HEK293 (cell line): ENCODE results near the gene GLOD4.
A peak's percentile ranks its signal among the peaks of the same experiment; 100 is the strongest.

Experiments used
- EGR2 ChIP-seq: fragments of 450-650 bp; formaldehyde crosslinking; IDR thresholded peaks from 2 replicates; pipeline ENCODE4 v1.5.1; 2016; ENCODE audit warnings: low read depth, missing biosample characterization, missing genetic modification characterization
- HOXA7 ChIP-seq: sonication (generic); formaldehyde crosslinking; IDR thresholded peaks from 2 replicates; pipeline ENCODE4 v1.8.1; 2022; ENCODE audit warnings: missing genetic modification reagents, borderline replicate concordance
- HOXD13 ChIP-seq: sonication (generic); formaldehyde crosslinking; IDR thresholded peaks from 2 replicates; pipeline ENCODE4 v1.8.0; 2022; ENCODE audit warnings: missing genetic modification reagents, borderline replicate concordance
- KLF1 ChIP-seq: fragments of 450-650 bp; formaldehyde crosslinking; IDR thresholded peaks from 2 replicates; pipeline ENCODE4 v1.5.1; 2016; ENCODE audit warnings: missing biosample characterization, missing genetic modification characterization
- KLF17 ChIP-seq: fragments of 450-650 bp; formaldehyde crosslinking; IDR thresholded peaks from 2 replicates; pipeline ENCODE4 v1.5.1; 2016; ENCODE audit warnings: missing biosample characterization, missing genetic modification characterization
- KLF8 ChIP-seq: fragments of 450-650 bp; formaldehyde crosslinking; IDR thresholded peaks from 2 replicates; pipeline ENCODE4 v1.5.1; 2016; ENCODE audit warnings: missing biosample characterization, missing genetic modification characterization
- MYNN ChIP-seq: fragments of 450-650 bp; formaldehyde crosslinking; IDR thresholded peaks from 2 replicates; pipeline ENCODE4 v1.5.1; 2016; ENCODE audit warnings: missing biosample characterization, missing genetic modification characterization, borderline replicate concordance
- MZF1 ChIP-seq: fragments of 450-650 bp; formaldehyde crosslinking; IDR thresholded peaks from 2 replicates; pipeline ENCODE4 v1.5.1; 2017; ENCODE audit warnings: missing biosample characterization, missing genetic modification characterization, borderline replicate concordance
- SCRT2 ChIP-seq: fragments of 450-650 bp; formaldehyde crosslinking; IDR thresholded peaks from 2 replicates; pipeline ENCODE4 v1.5.1; 2016; ENCODE audit warnings: missing biosample characterization, missing genetic modification characterization
- WT1 ChIP-seq: fragments of 450-650 bp; formaldehyde crosslinking; IDR thresholded peaks from 2 replicates; pipeline ENCODE4 v1.5.1; 2016; ENCODE audit warnings: missing biosample characterization, missing genetic modification characterization
- ZIC2 ChIP-seq: fragments of 450-650 bp; formaldehyde crosslinking; IDR thresholded peaks from 2 replicates; pipeline ENCODE4 v1.5.1; 2016; ENCODE audit warnings: missing biosample characterization, missing genetic modification characterization
- ZNF10 ChIP-seq: fragments of 450-650 bp; formaldehyde crosslinking; IDR thresholded peaks from 2 replicates; pipeline ENCODE4 v1.5.1; 2017; ENCODE audit warnings: missing biosample characterization, missing genetic modification characterization
- ZNF155 ChIP-seq: fragments of 450-650 bp; formaldehyde crosslinking; IDR thresholded peaks from 2 replicates; pipeline ENCODE4 v1.5.1; 2016; ENCODE audit warnings: missing biosample characterization, missing genetic modification characterization
- ZNF202 ChIP-seq: fragments of 450-650 bp; formaldehyde crosslinking; IDR thresholded peaks from 2 replicates; pipeline ENCODE4 v1.5.1; 2016; ENCODE audit warnings: missing biosample characterization, missing genetic modification characterization, borderline replicate concordance
- ZNF214 ChIP-seq: fragments of 450-650 bp; formaldehyde crosslinking; IDR thresholded peaks from 2 replicates; pipeline ENCODE4 v1.5.1; 2017; ENCODE audit warnings: missing biosample characterization, mild to moderate bottlenecking, missing genetic modification characterization, borderline replicate concordance
- ZNF26 ChIP-seq: fragments of 450-650 bp; formaldehyde crosslinking; IDR thresholded peaks from 2 replicates; pipeline ENCODE4 v1.5.1; 2016; ENCODE audit warnings: missing biosample characterization, missing genetic modification characterization
- ZNF341 ChIP-seq: fragments of 450-650 bp; formaldehyde crosslinking; IDR thresholded peaks from 2 replicates; pipeline ENCODE4; 2016; ENCODE audit warnings: low read depth, missing biosample characterization, missing genetic modification characterization
- ZNF350 ChIP-seq: fragments of 450-650 bp; formaldehyde crosslinking; IDR thresholded peaks from 2 replicates; pipeline ENCODE4 v1.5.0; 2017; ENCODE audit warnings: missing biosample characterization, mild to moderate bottlenecking, missing genetic modification characterization
- ZNF37A ChIP-seq: fragments of 450-650 bp; IDR thresholded peaks from 2 replicates; pipeline ENCODE4 v1.5.1; 2018; ENCODE audit warnings: missing biosample characterization, missing genetic modification characterization
- ZNF391 ChIP-seq: fragments of 450-650 bp; formaldehyde crosslinking; IDR thresholded peaks from 2 replicates; pipeline ENCODE4 v1.5.1; 2016; ENCODE audit warnings: low read depth, missing biosample characterization, missing genetic modification characterization, borderline replicate concordance
- ZNF394 ChIP-seq: fragments of 450-650 bp; formaldehyde crosslinking; IDR thresholded peaks from 2 replicates; pipeline ENCODE4 v1.5.1; 2016; ENCODE audit warnings: missing biosample characterization, missing genetic modification characterization, mild to moderate bottlenecking, moderate library complexity, borderline replicate concordance
- ZNF433 ChIP-seq: fragments of 450-650 bp; formaldehyde crosslinking; IDR thresholded peaks from 2 replicates; pipeline ENCODE4 v1.5.1; 2016; ENCODE audit warnings: missing biosample characterization, missing genetic modification characterization, low read depth
- ZNF501 ChIP-seq: fragments of 450-650 bp; formaldehyde crosslinking; IDR thresholded peaks from 2 replicates; pipeline ENCODE4 v1.5.1; 2016; ENCODE audit warnings: missing biosample characterization, missing genetic modification characterization
- ZNF530 ChIP-seq: fragments of 450-650 bp; formaldehyde crosslinking; IDR thresholded peaks from 2 replicates; pipeline ENCODE4 v1.5.1; 2016; ENCODE audit warnings: low read depth, missing biosample characterization, missing genetic modification characterization
- ZNF596 ChIP-seq: fragments of 450-650 bp; IDR thresholded peaks from 2 replicates; pipeline ENCODE4 v1.5.0; 2018; ENCODE audit warnings: missing biosample characterization, mild to moderate bottlenecking, missing genetic modification characterization, moderate library complexity
- ZNF626 ChIP-seq: fragments of 450-650 bp; sonication (Bioruptor Pico); formaldehyde crosslinking; IDR thresholded peaks from 2 replicates; pipeline ENCODE4 v1.5.1; 2018; ENCODE audit warnings: missing biosample characterization, missing genetic modification characterization, inconsistent platforms
- ZNF670 ChIP-seq: fragments of 450-650 bp; formaldehyde crosslinking; IDR thresholded peaks from 2 replicates; pipeline ENCODE4 v1.5.1; 2016; ENCODE audit warnings: missing biosample characterization, missing genetic modification characterization, low read depth
- ZNF777 ChIP-seq: fragments of 450-650 bp; formaldehyde crosslinking; IDR thresholded peaks from 2 replicates; pipeline ENCODE4 v1.5.1; 2017; ENCODE audit warnings: missing biosample characterization, missing genetic modification characterization, borderline replicate concordance
- ZNF837 ChIP-seq: fragments of 450-650 bp; formaldehyde crosslinking; IDR thresholded peaks from 2 replicates; pipeline ENCODE4 v1.5.1; 2016; ENCODE audit warnings: missing biosample characterization, missing genetic modification characterization
- ZSCAN16 ChIP-seq: fragments of 450-650 bp; formaldehyde crosslinking; IDR thresholded peaks from 2 replicates; pipeline ENCODE4 v1.5.1; 2016; ENCODE audit warnings: missing biosample characterization, missing genetic modification characterization
- ZSCAN23 ChIP-seq: fragments of 450-650 bp; formaldehyde crosslinking; IDR thresholded peaks from 2 replicates; pipeline ENCODE4 v1.5.1; 2016; ENCODE audit warnings: missing biosample characterization, missing genetic modification characterization
- ZSCAN5A ChIP-seq: fragments of 450-650 bp; formaldehyde crosslinking; IDR thresholded peaks from 2 replicates; pipeline ENCODE4 v1.5.1; 2016; ENCODE audit warnings: missing biosample characterization, missing genetic modification characterization
- TF ChIP-seq, protein P1 (sequence below): fragments of 450-650 bp; formaldehyde crosslinking; IDR thresholded peaks from 2 replicates; pipeline ENCODE4 v1.5.0; 2017; ENCODE audit warnings: missing biosample characterization, missing genetic modification characterization, borderline replicate concordance
- TF ChIP-seq, protein P2 (sequence below): IDR thresholded peaks from 2 replicates; pipeline ENCODE4 v1.6.1; 2011; ENCODE audit warnings: mild to moderate bottlenecking, low read depth, low read length, borderline replicate concordance

GLOD4 gene

GRCh38 chr17:751269-752001, 30.6 kb downstream of the GLOD4 start (continued):
- TF ChIP-seq ZNF530 (tag by site-specific recombination): no peak
- TF ChIP-seq ZNF837 (tag by site-specific recombination): no peak
- no peak for TF ChIP-seq ZNF155
- no peak for TF ChIP-seq ZNF214 (tag by site-specific recombination)
- TF ChIP-seq ZIC2 (tag by site-specific recombination): peak; percentile 60
- no peak for TF ChIP-seq EGR2 (tag by site-specific recombination)
- TF ChIP-seq ZNF37A: no peak
- no peak for TF ChIP-seq ZNF433 (tag by site-specific recombination)
- TF ChIP-seq ZNF350 (tag by site-specific recombination): no peak
- peak; percentile 33; the same call in 1 of the 2 replicates for TF ChIP-seq ZNF391
- TF ChIP-seq, protein P1, sequence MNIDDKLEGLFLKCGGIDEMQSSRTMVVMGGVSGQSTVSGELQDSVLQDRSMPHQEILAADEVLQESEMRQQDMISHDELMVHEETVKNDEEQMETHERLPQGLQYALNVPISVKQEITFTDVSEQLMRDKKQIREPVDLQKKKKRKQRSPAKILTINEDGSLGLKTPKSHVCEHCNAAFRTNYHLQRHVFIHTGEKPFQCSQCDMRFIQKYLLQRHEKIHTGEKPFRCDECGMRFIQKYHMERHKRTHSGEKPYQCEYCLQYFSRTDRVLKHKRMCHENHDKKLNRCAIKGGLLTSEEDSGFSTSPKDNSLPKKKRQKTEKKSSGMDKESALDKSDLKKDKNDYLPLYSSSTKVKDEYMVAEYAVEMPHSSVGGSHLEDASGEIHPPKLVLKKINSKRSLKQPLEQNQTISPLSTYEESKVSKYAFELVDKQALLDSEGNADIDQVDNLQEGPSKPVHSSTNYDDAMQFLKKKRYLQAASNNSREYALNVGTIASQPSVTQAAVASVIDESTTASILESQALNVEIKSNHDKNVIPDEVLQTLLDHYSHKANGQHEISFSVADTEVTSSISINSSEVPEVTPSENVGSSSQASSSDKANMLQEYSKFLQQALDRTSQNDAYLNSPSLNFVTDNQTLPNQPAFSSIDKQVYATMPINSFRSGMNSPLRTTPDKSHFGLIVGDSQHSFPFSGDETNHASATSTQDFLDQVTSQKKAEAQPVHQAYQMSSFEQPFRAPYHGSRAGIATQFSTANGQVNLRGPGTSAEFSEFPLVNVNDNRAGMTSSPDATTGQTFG (tag by site-specific recombination): no peak
- TF ChIP-seq MZF1 (tag by site-specific recombination): no peak
- no peak for TF ChIP-seq ZSCAN5A (tag by site-specific recombination)
- no peak for TF ChIP-seq WT1 (tag by site-specific recombination)
- TF ChIP-seq, protein P2, sequence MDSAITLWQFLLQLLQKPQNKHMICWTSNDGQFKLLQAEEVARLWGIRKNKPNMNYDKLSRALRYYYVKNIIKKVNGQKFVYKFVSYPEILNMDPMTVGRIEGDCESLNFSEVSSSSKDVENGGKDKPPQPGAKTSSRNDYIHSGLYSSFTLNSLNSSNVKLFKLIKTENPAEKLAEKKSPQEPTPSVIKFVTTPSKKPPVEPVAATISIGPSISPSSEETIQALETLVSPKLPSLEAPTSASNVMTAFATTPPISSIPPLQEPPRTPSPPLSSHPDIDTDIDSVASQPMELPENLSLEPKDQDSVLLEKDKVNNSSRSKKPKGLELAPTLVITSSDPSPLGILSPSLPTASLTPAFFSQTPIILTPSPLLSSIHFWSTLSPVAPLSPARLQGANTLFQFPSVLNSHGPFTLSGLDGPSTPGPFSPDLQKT: no peak
- no peak for TF ChIP-seq ZNF10 (tag by site-specific recombination)
- TF ChIP-seq HOXA7 (CRISPR knock-in tag): no peak
- no peak for TF ChIP-seq SCRT2
- TF ChIP-seq ZNF26 (tag by site-specific recombination): no peak
- no peak for TF ChIP-seq ZSCAN16
- no peak for TF ChIP-seq KLF8 (tag by site-specific recombination)
- TF ChIP-seq MYNN (tag by site-specific recombination): no peak
- peak; percentile 73; the same call in 1 of the 2 replicates for TF ChIP-seq ZNF777 (tag by site-specific recombination)
- TF ChIP-seq ZSCAN23: no peak
- no peak for TF ChIP-seq ZNF501 (tag by site-specific recombination)
- TF ChIP-seq ZNF596 (tag by site-specific recombination): no peak
- TF ChIP-seq HOXD13: no peak; the same call in 1 of the 2 replicates
- TF ChIP-seq ZNF626 (tag by site-specific recombination): no peak
- TF ChIP-seq ZNF341 (tag by site-specific recombination): peak; percentile 36; the same call in 1 of the 2 replicates
- TF ChIP-seq KLF17 (tag by site-specific recombination): peak; percentile 28; the same call in 1 of the 2 replicates
- no peak for TF ChIP-seq ZNF394
- TF ChIP-seq ZNF670 (tag by site-specific recombination): no peak
- no peak for TF ChIP-seq KLF1
- no peak for TF ChIP-seq ZNF202
